AG10803 (cell line): ENCODE results near the gene CRB2.

Experiments used
- DNase-seq: peaks from one replicate; pipeline ENCODE4 v3.0.0; 2010; ENCODE audit warnings: low read depth
- H3K4me3 ChIP-seq: 2 replicates; pipeline ENCODE4 v1.5.1; 2011; ENCODE audit warnings: mild to moderate bottlenecking, low read length, control low read depth
- CTCF ChIP-seq: conservative IDR thresholded peaks from 2 replicates; pipeline ENCODE4 v1.5.1; 2011; ENCODE audit warnings: mild to moderate bottlenecking, low read length, control low read depth, inconsistent platforms

Gene CRB2

GRCh38 chr9:123359546-123359945 lies 3.5 kb downstream of the CRB2 start:
- no peak overlapping the region for H3K4me3 ChIP-seq
- DNase-seq: no peak
- no peak for TF ChIP-seq CTCF

GRCh38 chr9:123360161-123361085 lies 4.4 kb downstream of the CRB2 start:
- DNase-seq: no peak
- no peak for TF ChIP-seq CTCF
- no peak overlapping the region for H3K4me3 ChIP-seq

GRCh38 chr9:123361086-123361730 lies 5.2 kb downstream of the CRB2 start:
- no peak overlapping the region for H3K4me3 ChIP-seq
- no peak for DNase-seq
- TF ChIP-seq CTCF: no peak

- no peak overlapping the region for H3K4me3 ChIP-seq
- no peak for DNase-seq
- TF ChIP-seq CTCF: no peak
Observed at GRCh38 chr9:123361731-123362510, 5.9 kb downstream of the CRB2 start.

- no peak for TF ChIP-seq CTCF
- H3K4me3 ChIP-seq: no peak overlapping the region
- DNase-seq: no peak
Observed at GRCh38 chr9:123362856-123363255, 6.9 kb downstream of the CRB2 start.

- TF ChIP-seq CTCF: no peak
- peak; percentile 25 for DNase-seq
Observed at GRCh38 chr9:123364241-123364824, 8.3 kb downstream of the CRB2 start.

More at GRCh38 chr9:123364241-123364824, 8.3 kb downstream of the CRB2 start:
- H3K4me3 ChIP-seq: no peak overlapping the region
